ENCODE results near the gene EFNA4. TPM values are rescaled to one million over a fixed set of nuclear protein-coding genes. Genes with fewer than 3 reads are reported as not detected.
A peak's percentile ranks its signal among the peaks of the same experiment; 100 is the strongest.

EFNA4 gene
- total RNA-seq, 1 donor from 2014 or later: 2.1 TPM

- ATAC-seq (no peak), DNase-seq (ENCODE audit: missing footprints) (no peak)
- intact Hi-C loops (cut with DNase I): no loop called here
Observed at GRCh38 chr1:155066777-155067176, 3.2 kb downstream of the EFNA4 start.

- ATAC-seq: no peak
- intact Hi-C loops (cut with DNase I): no loop called here
- peak; percentile 18 for DNase-seq (ENCODE audit: missing footprints)
Observed at GRCh38 chr1:155068599-155068998, 5.1 kb downstream of the EFNA4 start.

- intact Hi-C loops (cut with DNase I): no loop called here
- peak; percentile 16 for DNase-seq (ENCODE audit: missing footprints)
- no peak for ATAC-seq
Observed at GRCh38 chr1:155069551-155070157, 6.1 kb downstream of the EFNA4 start.

GRCh38 chr1:155070158-155070621, 6.7 kb downstream of the EFNA4 start:
- intact Hi-C loops (cut with DNase I): no loop called here
- peak; percentile 65 for DNase-seq (ENCODE audit: missing footprints)
- ATAC-seq: peak; percentile 1

- peak; percentile 92 for DNase-seq (ENCODE audit: missing footprints)
- intact Hi-C loops (cut with DNase I): no loop called here
- ATAC-seq: peak; percentile 86
Observed at GRCh38 chr1:155070721-155071569, 7.4 kb downstream of the EFNA4 start.

GRCh38 chr1:155071701-155072100, 8.2 kb downstream of the EFNA4 start:
- intact Hi-C loops (cut with DNase I): no loop called here

GRCh38 chr1:155072531-155073289, 9.2 kb downstream of the EFNA4 start:
- ATAC-seq (no peak), DNase-seq (ENCODE audit: missing footprints) (peak; percentile 4)
- intact Hi-C loops (cut with DNase I): no loop called here

More at GRCh38 chr1:155071701-155072100, 8.2 kb downstream of the EFNA4 start:
- DNase-seq (ENCODE audit: missing footprints) (peak; percentile 39), ATAC-seq (no peak)

- intact Hi-C loops (cut with DNase I): no loop called here
- DNase-seq (ENCODE audit: missing footprints) (peak; percentile 45), ATAC-seq (no peak)
Observed at GRCh38 chr1:155073377-155074242, 10.1 kb downstream of the EFNA4 start.

GRCh38 chr1:155075535-155075934, 12.0 kb downstream of the EFNA4 start:
- DNase-seq (ENCODE audit: missing footprints) (peak; percentile 53), ATAC-seq (no peak)
- intact Hi-C loops (cut with DNase I): no loop called here

GRCh38 chr1:155076371-155076770, 12.8 kb downstream of the EFNA4 start:
- intact Hi-C loops (cut with DNase I): no loop called here
- DNase-seq (ENCODE audit: missing footprints) (no peak), ATAC-seq (no peak)

- DNase-seq (ENCODE audit: missing footprints) (peak; percentile 9), ATAC-seq (no peak)
- intact Hi-C loops (cut with DNase I): no loop called here
Observed at GRCh38 chr1:155077346-155077745, 13.8 kb downstream of the EFNA4 start.

GRCh38 chr1:155077758-155078445, 14.4 kb downstream of the EFNA4 start:
- DNase-seq (ENCODE audit: missing footprints) (peak; percentile 22), ATAC-seq (no peak)
- intact Hi-C loops (cut with DNase I): no loop called here

- DNase-seq (ENCODE audit: missing footprints) (peak; percentile 82), ATAC-seq (peak; percentile 87)
- intact Hi-C loops (cut with DNase I): no loop called here
Observed at GRCh38 chr1:155078469-155079209, 15.1 kb downstream of the EFNA4 start, which contains the start of gene EFNA3. Gene EFNA3, plus strand, starts transcription at chr1:155078837. Its CDS starts 105 bp downstream, at chr1:155078942.

GRCh38 chr1:155079210-155079486, 15.6 kb downstream of the EFNA4 start:
- ATAC-seq (no peak), DNase-seq (ENCODE audit: missing footprints) (no peak)
- intact Hi-C loops (cut with DNase I): no loop called here

GRCh38 chr1:155079487-155080311, 16.2 kb downstream of the EFNA4 start:
- DNase-seq (ENCODE audit: missing footprints) (peak; percentile 57), ATAC-seq (no peak)
- intact Hi-C loops (cut with DNase I): loop anchor here (10.0 kb wide), 1 partner anchor 595 kb away; no protein-coding TSS in a partner anchor
